ENCODE measurements around the gene COL27A1. TPM values are rescaled to one million over a fixed set of nuclear protein-coding genes. Genes with fewer than 3 reads are reported as not detected.

The COL27A1 gene
- total RNA-seq, 1 experiment from 2014 or later = 12.0 TPM

DNA sequence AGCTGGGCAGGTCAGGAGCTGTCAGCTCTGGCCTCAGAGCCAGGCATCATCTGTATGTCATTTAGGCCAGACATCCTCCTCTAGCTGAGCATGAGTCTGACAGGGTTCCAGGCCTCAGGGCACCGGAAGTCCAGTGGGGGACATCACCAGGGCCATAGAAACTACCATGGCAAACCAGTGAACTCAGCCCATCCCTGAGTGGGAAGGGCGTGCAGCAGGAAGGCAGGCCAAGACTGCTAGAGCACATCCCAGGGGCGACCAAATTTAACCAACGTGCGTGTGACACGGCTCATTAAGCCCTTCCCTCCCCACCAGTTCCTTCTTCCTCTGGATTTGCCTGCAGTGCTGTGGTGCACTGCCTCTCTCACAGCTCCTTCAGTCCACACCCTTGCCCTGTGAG lies 75.9 kb downstream of the COL27A1 start:
- no peaks in the 10 kb centered on the region for H3K9me3 ChIP-seq (ENCODE audit: control insufficient read depth in 1 of 2, insufficient read depth in 1 of 2, low read depth in 1 of 2, low read length in 2 of 2)
- CTCF ChIA-PET = no interaction called here
- no peaks in the 10 kb centered on the region for H3K79me2 ChIP-seq (ENCODE audit: insufficient read depth, low read length)
- ATAC-seq (no peak), DNase-seq (ENCODE audit: low read depth, low spot score) (no peak)
- no TSS peak for BruUV-seq (replicated peaks)
- H3K27ac ChIP-seq (ENCODE audit: low read depth, low read length) = no peak overlapping the region
- H3K4me2 ChIP-seq (ENCODE audit: low read length) = no peak overlapping the region
- no peaks in the 10 kb centered on the region for H4K20me1 ChIP-seq (ENCODE audit: insufficient read depth)
- H3K4me1 ChIP-seq (ENCODE audit: control insufficient read depth in 1 of 2, insufficient read depth in 2 of 2, low read length in 2 of 2) = peaks cover 0 to 7% of the 10 kb centered on the region in 2 experiments; a peak in 1 of 4 replicates
- TF ChIP-seq, protein P1, sequence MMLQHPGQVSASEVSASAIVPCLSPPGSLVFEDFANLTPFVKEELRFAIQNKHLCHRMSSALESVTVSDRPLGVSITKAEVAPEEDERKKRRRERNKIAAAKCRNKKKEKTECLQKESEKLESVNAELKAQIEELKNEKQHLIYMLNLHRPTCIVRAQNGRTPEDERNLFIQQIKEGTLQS (IDR thresholded peaks at IDR 0.05) = no peak
- TF ChIP-seq JUND (IDR thresholded peaks at IDR 0.05) (no peak), ELF1 (IDR thresholded peaks at IDR 0.05; ENCODE audit: borderline replicate concordance, low read depth) (no peak), POLR2A (IDR thresholded peaks at IDR 0.05; ENCODE audit: borderline replicate concordance, extremely low read depth, insufficient read depth, insufficient read length) (no peak), POLR2AphosphoS5 (IDR thresholded peaks at IDR 0.05; ENCODE audit: low read depth, low read length) (no peak)
- TF ChIP-seq, protein P2, sequence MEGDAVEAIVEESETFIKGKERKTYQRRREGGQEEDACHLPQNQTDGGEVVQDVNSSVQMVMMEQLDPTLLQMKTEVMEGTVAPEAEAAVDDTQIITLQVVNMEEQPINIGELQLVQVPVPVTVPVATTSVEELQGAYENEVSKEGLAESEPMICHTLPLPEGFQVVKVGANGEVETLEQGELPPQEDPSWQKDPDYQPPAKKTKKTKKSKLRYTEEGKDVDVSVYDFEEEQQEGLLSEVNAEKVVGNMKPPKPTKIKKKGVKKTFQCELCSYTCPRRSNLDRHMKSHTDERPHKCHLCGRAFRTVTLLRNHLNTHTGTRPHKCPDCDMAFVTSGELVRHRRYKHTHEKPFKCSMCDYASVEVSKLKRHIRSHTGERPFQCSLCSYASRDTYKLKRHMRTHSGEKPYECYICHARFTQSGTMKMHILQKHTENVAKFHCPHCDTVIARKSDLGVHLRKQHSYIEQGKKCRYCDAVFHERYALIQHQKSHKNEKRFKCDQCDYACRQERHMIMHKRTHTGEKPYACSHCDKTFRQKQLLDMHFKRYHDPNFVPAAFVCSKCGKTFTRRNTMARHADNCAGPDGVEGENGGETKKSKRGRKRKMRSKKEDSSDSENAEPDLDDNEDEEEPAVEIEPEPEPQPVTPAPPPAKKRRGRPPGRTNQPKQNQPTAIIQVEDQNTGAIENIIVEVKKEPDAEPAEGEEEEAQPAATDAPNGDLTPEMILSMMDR (IDR thresholded peaks at IDR 0.05 in 2 of 3, conservative IDR thresholded peaks at IDR 0.05 in 1 of 3; ENCODE audit: borderline replicate concordance in 1 of 3, insufficient read depth in 1 of 3, low read depth in 2 of 3, low read length in 2 of 3) = no peak
- TF ChIP-seq, protein P3, sequence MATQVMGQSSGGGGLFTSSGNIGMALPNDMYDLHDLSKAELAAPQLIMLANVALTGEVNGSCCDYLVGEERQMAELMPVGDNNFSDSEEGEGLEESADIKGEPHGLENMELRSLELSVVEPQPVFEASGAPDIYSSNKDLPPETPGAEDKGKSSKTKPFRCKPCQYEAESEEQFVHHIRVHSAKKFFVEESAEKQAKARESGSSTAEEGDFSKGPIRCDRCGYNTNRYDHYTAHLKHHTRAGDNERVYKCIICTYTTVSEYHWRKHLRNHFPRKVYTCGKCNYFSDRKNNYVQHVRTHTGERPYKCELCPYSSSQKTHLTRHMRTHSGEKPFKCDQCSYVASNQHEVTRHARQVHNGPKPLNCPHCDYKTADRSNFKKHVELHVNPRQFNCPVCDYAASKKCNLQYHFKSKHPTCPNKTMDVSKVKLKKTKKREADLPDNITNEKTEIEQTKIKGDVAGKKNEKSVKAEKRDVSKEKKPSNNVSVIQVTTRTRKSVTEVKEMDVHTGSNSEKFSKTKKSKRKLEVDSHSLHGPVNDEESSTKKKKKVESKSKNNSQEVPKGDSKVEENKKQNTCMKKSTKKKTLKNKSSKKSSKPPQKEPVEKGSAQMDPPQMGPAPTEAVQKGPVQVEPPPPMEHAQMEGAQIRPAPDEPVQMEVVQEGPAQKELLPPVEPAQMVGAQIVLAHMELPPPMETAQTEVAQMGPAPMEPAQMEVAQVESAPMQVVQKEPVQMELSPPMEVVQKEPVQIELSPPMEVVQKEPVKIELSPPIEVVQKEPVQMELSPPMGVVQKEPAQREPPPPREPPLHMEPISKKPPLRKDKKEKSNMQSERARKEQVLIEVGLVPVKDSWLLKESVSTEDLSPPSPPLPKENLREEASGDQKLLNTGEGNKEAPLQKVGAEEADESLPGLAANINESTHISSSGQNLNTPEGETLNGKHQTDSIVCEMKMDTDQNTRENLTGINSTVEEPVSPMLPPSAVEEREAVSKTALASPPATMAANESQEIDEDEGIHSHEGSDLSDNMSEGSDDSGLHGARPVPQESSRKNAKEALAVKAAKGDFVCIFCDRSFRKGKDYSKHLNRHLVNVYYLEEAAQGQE (IDR thresholded peaks at IDR 0.05; ENCODE audit: low read depth) = no peak
- H3K9ac ChIP-seq (ENCODE audit: low read length) = no peak overlapping the region
- H3K27me3 ChIP-seq (ENCODE audit: insufficient read depth, low read length) = no peaks in the 10 kb centered on the region
- intact Hi-C loops (cut with micrococcal nuclease) = no loop called here
- H2AFZ ChIP-seq (ENCODE audit: low read depth, low read length, poor library complexity, severe bottlenecking) = no peak overlapping the region
- RAD21 ChIA-PET (ENCODE audit: low non-redundant PET in 1 of 2, low total read pairs in 2 of 2, uncharacterized antibody in 2 of 2, unreplicated experiment in 2 of 2) = no interaction called here
- H3K9me2 ChIP-seq (ENCODE audit: insufficient read depth) = no peaks in the 10 kb centered on the region
- no peak overlapping the region for H3K4me3 ChIP-seq (replicated peaks in 1 of 2; ENCODE audit: low read depth in 1 of 2, low read length in 2 of 2)
- POLR2A ChIA-PET = no interaction called here
- no peaks in the 10 kb centered on the region for H3K36me3 ChIP-seq (ENCODE audit: control insufficient read depth in 1 of 2, insufficient read depth in 2 of 2, low read length in 2 of 2)

All from HCT116 (cell line).